Prostate gland (tissue), 2 donors: ENCODE results near the gene ZFYVE9.

Source experiments
- CTCF ChIP-seq, 4 experiments: fragments of 200-600 bp in 2 of 4; fragments of 450-650 bp in 2 of 4; sonication (generic) in 2 of 4; IDR thresholded peaks; 1 replicate in 3 of 4; 2 replicates in 1 of 4; pipeline ENCODE4 v1.5.1; 2016 to 2019; ENCODE audit warnings: antibody characterized with exemption in 4 of 4, mild to moderate bottlenecking in 2 of 4, moderate library complexity in 2 of 4
- POLR2A ChIP-seq: fragments of 450-650 bp; IDR thresholded peaks from one replicate; pipeline ENCODE4 v1.6.1; 2016; ENCODE audit warnings: antibody characterized with exemption, mild to moderate bottlenecking
- POLR2AphosphoS5 ChIP-seq: sonication (generic); formaldehyde crosslinking; IDR thresholded peaks from one replicate; pipeline ENCODE4 v1.6.1; 2017; ENCODE audit warnings: antibody characterized with exemption

- TF ChIP-seq CTCF (IDR thresholded peaks at IDR 0.05), result no peak
- TF ChIP-seq POLR2A, result no peak
- no peak for TF ChIP-seq POLR2AphosphoS5
Observed at GRCh38 chr1:52216907-52217458, 75.1 kb downstream of the ZFYVE9 start.
